ENCODE data around the gene XRCC6. TPM values are rescaled to one million over a fixed set of nuclear protein-coding genes. Genes with fewer than 3 reads are reported as not detected.
"Not testable (repeated sequence)": the region's sequence is repeated elsewhere in the genome, so short reads cannot be mapped to it uniquely, and the experiment has no call there.

Gene XRCC6
- total RNA-seq, 1 donor from 2014 or later = 297 TPM

- H3K27me3 Mint-ChIP-seq = no peaks in the 10 kb centered on the region
- ATAC-seq (ENCODE audit: low read depth) (peak; percentile 98), DNase-seq (peak; percentile 98)
- H3K27ac Mint-ChIP-seq = peak within 1 kb of the TSS; percentile 88
- peaks cover 12% of the 10 kb centered on the region for H3K4me1 Mint-ChIP-seq
- POLR2A ChIA-PET = interaction anchor here (0.6 to 2.8 kb wide), 24 partner anchors 12 to 1025 kb away, joined by 3 to 63 read pairs (median 4); partner anchors contain the start of genes ACO2, CCDC134, DESI1 and PHF5A
- CTCF ChIA-PET = interaction anchor here (1.2 to 2.2 kb wide), 3 partner anchors 31 to 186 kb away, joined by 3 to 8 read pairs (median 6); partner anchors contain the start of genes DESI1, POLR3H and XRCC6
- H3K9me3 Mint-ChIP-seq = no peaks in the 10 kb centered on the region
- H3K36me3 Mint-ChIP-seq (ENCODE audit: low read depth) = peaks cover 7% of the 10 kb centered on the region
- intact Hi-C loops (cut with micrococcal nuclease) = loop anchor here (1.0 kb wide), 4 partner anchors 32 to 208 kb away; partner anchors contain the start of genes DESI1, POLR3H, TEF and XRCC6
- TF ChIP-seq, protein P1, sequence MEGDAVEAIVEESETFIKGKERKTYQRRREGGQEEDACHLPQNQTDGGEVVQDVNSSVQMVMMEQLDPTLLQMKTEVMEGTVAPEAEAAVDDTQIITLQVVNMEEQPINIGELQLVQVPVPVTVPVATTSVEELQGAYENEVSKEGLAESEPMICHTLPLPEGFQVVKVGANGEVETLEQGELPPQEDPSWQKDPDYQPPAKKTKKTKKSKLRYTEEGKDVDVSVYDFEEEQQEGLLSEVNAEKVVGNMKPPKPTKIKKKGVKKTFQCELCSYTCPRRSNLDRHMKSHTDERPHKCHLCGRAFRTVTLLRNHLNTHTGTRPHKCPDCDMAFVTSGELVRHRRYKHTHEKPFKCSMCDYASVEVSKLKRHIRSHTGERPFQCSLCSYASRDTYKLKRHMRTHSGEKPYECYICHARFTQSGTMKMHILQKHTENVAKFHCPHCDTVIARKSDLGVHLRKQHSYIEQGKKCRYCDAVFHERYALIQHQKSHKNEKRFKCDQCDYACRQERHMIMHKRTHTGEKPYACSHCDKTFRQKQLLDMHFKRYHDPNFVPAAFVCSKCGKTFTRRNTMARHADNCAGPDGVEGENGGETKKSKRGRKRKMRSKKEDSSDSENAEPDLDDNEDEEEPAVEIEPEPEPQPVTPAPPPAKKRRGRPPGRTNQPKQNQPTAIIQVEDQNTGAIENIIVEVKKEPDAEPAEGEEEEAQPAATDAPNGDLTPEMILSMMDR (IDR thresholded peaks at IDR 0.05) = no peak
- H3K4me3 Mint-ChIP-seq = peak within 1 kb of the TSS; percentile 91
These were observed 31.5 kb upstream of the XRCC6 start, which contains the start of gene PMM1 for GRCh38 chr22:41589391-41590241. Gene PMM1 (minus strand): TSS chr22:41589840. CDS start chr22:41589805, 35 bp downstream.

GRCh38 chr22:41593336-41593960 is 27.6 kb upstream of the XRCC6 start:
- ATAC-seq (ENCODE audit: low read depth); H3K4me3 Mint-ChIP-seq; H3K27me3 Mint-ChIP-seq; POLR2A ChIA-PET; H3K27ac Mint-ChIP-seq; DNase-seq; intact Hi-C loops (cut with micrococcal nuclease); CTCF ChIA-PET; H3K9me3 Mint-ChIP-seq: not testable (repeated sequence)
- peaks cover 12% of the 10 kb centered on the region for H3K4me1 Mint-ChIP-seq
- H3K36me3 Mint-ChIP-seq (ENCODE audit: low read depth) = peaks cover 13% of the 10 kb centered on the region

- H3K36me3 Mint-ChIP-seq (ENCODE audit: low read depth) = peaks cover 21% of the 10 kb centered on the region
- H3K27ac Mint-ChIP-seq = no peak overlapping the region
- CTCF ChIA-PET = no interaction called here
- peaks cover 1% of the 10 kb centered on the region for H3K4me1 Mint-ChIP-seq
- no peaks in the 10 kb centered on the region for H3K9me3 Mint-ChIP-seq
- intact Hi-C loops (cut with micrococcal nuclease) = loop anchor here (2.0 to 5.0 kb wide), 2 partner anchors 63 to 193 kb away; no protein-coding TSS in a partner anchor
- TF ChIP-seq, protein P1 (IDR thresholded peaks at IDR 0.05) = no peak
- no peak overlapping the region for H3K4me3 Mint-ChIP-seq
- DNase-seq = no peak
- ATAC-seq (ENCODE audit: low read depth) = no peak
- POLR2A ChIA-PET = no interaction called here
- H3K27me3 Mint-ChIP-seq = no peaks in the 10 kb centered on the region
These were observed 25.4 kb upstream of the XRCC6 start for GRCh38 chr22:41595703-41596102.

DNA sequence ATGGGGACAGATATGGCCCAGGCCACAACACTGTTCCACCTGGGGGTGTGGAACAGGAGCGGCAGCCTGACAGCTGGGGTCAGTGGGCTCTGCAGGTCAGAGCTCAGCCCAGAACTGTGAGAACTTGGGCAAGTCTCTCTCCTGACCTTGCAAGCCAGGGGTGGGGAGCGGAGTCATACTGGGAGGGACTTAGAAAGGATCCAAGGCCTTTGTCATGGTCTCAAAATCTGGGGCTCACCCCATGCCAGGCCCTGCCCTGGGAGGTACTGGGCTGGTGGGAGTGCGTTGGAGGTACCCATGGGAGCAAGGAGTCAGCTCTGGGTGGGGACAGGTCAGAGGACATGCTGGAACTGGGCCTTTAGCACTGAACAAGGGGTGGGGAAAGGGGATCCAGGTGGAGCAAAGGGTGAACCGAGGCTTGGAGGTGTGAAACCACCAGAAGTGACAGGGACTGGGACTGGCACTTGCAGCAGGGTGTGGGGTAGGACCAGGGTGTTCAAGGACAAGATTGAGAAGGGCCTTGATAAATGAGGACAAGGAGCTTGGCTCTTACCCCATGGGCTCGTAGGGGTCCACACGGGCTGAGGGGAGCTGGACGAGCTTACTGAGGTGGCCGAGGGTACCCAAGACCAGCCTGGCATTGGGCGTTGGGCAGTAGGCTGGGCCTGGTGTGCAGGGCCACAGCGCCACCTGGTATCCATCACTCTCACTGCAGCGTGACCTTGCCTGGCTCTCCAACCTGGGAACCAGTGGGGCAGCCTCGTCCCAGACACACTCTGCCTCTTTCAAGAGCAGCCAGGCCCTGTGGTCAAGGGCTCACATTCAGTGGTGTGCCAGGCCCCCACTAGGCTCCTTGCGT is 24.1 kb upstream of the XRCC6 start:
- no peaks in the 10 kb centered on the region for H3K27me3 Mint-ChIP-seq
- ATAC-seq (ENCODE audit: low read depth) (peak; percentile 67), DNase-seq (no peak)
- intact Hi-C loops (cut with micrococcal nuclease) = loop anchor here (2.0 to 5.0 kb wide), 2 partner anchors 64 to 195 kb away; no protein-coding TSS in a partner anchor
- TF ChIP-seq, protein P1 (IDR thresholded peaks at IDR 0.05) = no peak
- no peaks in the 10 kb centered on the region for H3K4me1 Mint-ChIP-seq
- peaks cover 33% of the 10 kb centered on the region for H3K36me3 Mint-ChIP-seq (ENCODE audit: low read depth)
- CTCF ChIA-PET = interaction anchor here (0.8 to 1.9 kb wide), 4 partner anchors 20 to 194 kb away, joined by 3 to 7 read pairs (median 3); no protein-coding TSS in a partner anchor
- no peaks in the 10 kb centered on the region for H3K9me3 Mint-ChIP-seq
- POLR2A ChIA-PET = no interaction called here
- no peak overlapping the region for H3K4me3 Mint-ChIP-seq
- no peak overlapping the region for H3K27ac Mint-ChIP-seq

GRCh38 chr22:41597635-41597953 is 23.5 kb upstream of the XRCC6 start:
- H3K4me1 Mint-ChIP-seq = no peaks in the 10 kb centered on the region
- ATAC-seq (ENCODE audit: low read depth) (no peak), DNase-seq (no peak)
- TF ChIP-seq, protein P1 (IDR thresholded peaks at IDR 0.05) = no peak
- ChIA-PET POLR2A (no interaction called here), CTCF (interaction anchor here (1.0 to 1.9 kb wide), 3 partner anchors 21 to 194 kb away, joined by 3 to 7 read pairs (median 3); no protein-coding TSS in a partner anchor)
- H3K4me3 Mint-ChIP-seq = no peak overlapping the region
- no peaks in the 10 kb centered on the region for H3K9me3 Mint-ChIP-seq
- H3K36me3 Mint-ChIP-seq (ENCODE audit: low read depth) = peaks cover 39% of the 10 kb centered on the region
- H3K27ac Mint-ChIP-seq = no peak overlapping the region
- intact Hi-C loops (cut with micrococcal nuclease) = loop anchor here (2.0 to 5.0 kb wide), 2 partner anchors 65 to 195 kb away; no protein-coding TSS in a partner anchor
- H3K27me3 Mint-ChIP-seq = no peaks in the 10 kb centered on the region

Measured in activated B cell treated with CpG ODN at 0.5 μM for 24 hours (primary cell).